GM12873 (cell line): Measurements from ENCODE around the gene FOXA1.

Experiments used
- TF ChIP-seq, protein P1 (sequence below): IDR thresholded peaks from 2 replicates; pipeline ENCODE4 v1.5.1; 2012; ENCODE audit warnings: low read depth, mild to moderate bottlenecking, moderate library complexity, low read length, control low read depth; ENCODE audit not compliant: insufficient read depth; ENCODE audit errors: missing control alignments

Gene FOXA1

GRCh38 chr14:37553935-37554550 lies 41.0 kb downstream of the FOXA1 start:
- TF ChIP-seq, protein P1, sequence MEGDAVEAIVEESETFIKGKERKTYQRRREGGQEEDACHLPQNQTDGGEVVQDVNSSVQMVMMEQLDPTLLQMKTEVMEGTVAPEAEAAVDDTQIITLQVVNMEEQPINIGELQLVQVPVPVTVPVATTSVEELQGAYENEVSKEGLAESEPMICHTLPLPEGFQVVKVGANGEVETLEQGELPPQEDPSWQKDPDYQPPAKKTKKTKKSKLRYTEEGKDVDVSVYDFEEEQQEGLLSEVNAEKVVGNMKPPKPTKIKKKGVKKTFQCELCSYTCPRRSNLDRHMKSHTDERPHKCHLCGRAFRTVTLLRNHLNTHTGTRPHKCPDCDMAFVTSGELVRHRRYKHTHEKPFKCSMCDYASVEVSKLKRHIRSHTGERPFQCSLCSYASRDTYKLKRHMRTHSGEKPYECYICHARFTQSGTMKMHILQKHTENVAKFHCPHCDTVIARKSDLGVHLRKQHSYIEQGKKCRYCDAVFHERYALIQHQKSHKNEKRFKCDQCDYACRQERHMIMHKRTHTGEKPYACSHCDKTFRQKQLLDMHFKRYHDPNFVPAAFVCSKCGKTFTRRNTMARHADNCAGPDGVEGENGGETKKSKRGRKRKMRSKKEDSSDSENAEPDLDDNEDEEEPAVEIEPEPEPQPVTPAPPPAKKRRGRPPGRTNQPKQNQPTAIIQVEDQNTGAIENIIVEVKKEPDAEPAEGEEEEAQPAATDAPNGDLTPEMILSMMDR = no peak

- TF ChIP-seq, protein P1 = no peak
Observed at GRCh38 chr14:37551119-37551518, 43.9 kb downstream of the FOXA1 start.

- TF ChIP-seq, protein P1 = no peak
Observed at GRCh38 chr14:37550511-37550910, 44.5 kb downstream of the FOXA1 start.

- TF ChIP-seq, protein P1 = no peak
Observed at GRCh38 chr14:37546621-37547447, 48.2 kb downstream of the FOXA1 start.

DNA sequence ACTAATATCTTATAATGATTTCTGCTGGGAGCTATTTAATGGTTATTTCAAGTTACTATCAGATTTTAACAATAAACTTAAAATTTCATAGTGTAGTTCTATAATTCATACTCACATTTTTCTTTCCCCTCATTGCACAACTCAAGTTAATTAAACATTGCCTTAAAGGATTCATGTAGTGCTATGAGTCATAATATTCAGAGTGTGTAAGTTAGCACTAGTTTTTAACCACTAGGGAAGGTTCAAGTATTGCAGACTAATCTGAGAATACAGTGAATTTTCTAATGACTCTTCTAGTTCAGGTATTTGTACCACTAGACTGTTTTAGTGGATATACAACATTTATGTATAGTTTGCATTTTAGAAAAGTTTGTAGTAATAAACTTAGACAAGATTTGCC lies 49.9 kb downstream of the FOXA1 start:
- TF ChIP-seq, protein P1 = no peak

DNA sequence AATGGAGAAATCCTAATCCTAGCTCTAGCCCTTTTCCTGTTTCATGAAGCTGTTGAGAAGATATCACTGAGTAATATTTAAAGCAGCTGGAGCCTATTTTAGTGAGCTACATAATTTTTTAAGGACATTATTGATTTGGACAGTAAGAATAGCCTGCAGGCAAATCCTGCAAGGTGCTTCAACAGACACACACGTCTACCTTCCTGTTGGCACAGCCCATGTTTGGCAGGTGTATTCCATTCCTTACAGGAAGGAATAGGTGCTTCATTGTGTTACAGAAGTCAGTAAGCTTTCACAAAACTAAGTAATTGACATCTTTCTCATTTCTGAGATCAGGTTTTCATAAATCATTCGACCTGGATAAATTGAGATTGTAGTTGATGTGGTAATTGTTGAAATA lies 50.6 kb downstream of the FOXA1 start:
- TF ChIP-seq, protein P1 = no peak

DNA sequence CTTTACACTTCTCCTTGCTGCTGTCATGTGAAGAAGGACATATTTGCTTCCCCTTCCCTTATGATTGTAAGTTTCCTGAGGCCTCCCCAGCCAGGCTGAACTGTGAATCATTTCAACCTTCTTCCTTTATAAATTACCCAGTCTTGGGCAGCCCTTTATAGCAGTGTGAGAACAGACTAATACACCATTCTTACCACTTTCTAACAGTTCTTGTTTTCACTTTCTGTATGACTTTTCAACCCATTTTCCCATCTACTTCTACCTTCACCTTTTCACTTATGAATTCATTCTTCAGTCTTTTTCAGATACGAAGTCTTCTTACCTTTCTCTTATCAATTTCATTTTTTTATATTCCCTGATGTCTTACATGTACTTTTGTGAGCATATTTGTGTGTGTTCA lies 55.1 kb downstream of the FOXA1 start:
- TF ChIP-seq, protein P1 = no peak
